Upper lobe of right lung (tissue), 1 donor: ENCODE data around the gene PTPRK. TPM values are rescaled to one million over a fixed set of nuclear protein-coding genes. Genes with fewer than 3 reads are reported as not detected.

ENCODE experiments used
- ATAC-seq: fragments of 200-7000 bp; cut with Tn5 transposase; one replicate; pipeline ENCODE4 v1.9.1; 2020; ENCODE audit warnings: mild to moderate bottlenecking, moderate library complexity
- DNase-seq: peaks from one replicate; pipeline ENCODE4 v3.0.0-alpha.2; 2020
- H3K27ac ChIP-seq: fragments of 200-600 bp; one replicate; pipeline ENCODE4 v1.8.0; 2022
- H3K27me3 ChIP-seq: fragments of 200-600 bp; one replicate; pipeline ENCODE4 v1.8.0; 2022; ENCODE audit warnings: mild to moderate bottlenecking
- H3K36me3 ChIP-seq: fragments of 200-600 bp; one replicate; pipeline ENCODE4 v1.8.0; 2022
- H3K4me1 ChIP-seq: fragments of 200-600 bp; one replicate; pipeline ENCODE4 v1.8.0; 2022
- H3K4me3 ChIP-seq: fragments of 200-600 bp; one replicate; pipeline ENCODE4 v1.8.0; 2022; ENCODE audit warnings: mild to moderate bottlenecking
- H3K9me3 ChIP-seq: fragments of 200-600 bp; one replicate; pipeline ENCODE4 v1.8.0; 2022
- intact Hi-C: fragments of 100-400 bp; cut with DNase I; formaldehyde crosslinking; loops from one replicate; pipeline ENCODE4 v1.11.0; 2022
- total RNA-seq: library from RNA; stranded (reverse); fragmentation: NEBNext Ultra II Directional; extraction: Animal tissue kit (Norgen Biotek cat#: 25700); gene quantifications from one replicate; pipeline ENCODE4 v1.2.1, GENCODE V29; 2021
- TF ChIP-seq, protein P1 (sequence below): fragments of 200-600 bp; IDR thresholded peaks from one replicate; pipeline ENCODE4 v1.8.0; 2022; ENCODE audit warnings: antibody characterized with exemption
- donor health status: DM: no; HTN: yes; CAD: no; lungs with severe emphysema.

PTPRK gene
- total RNA-seq, 1 donor from 2014 or later, result 64.6 TPM

DNA sequence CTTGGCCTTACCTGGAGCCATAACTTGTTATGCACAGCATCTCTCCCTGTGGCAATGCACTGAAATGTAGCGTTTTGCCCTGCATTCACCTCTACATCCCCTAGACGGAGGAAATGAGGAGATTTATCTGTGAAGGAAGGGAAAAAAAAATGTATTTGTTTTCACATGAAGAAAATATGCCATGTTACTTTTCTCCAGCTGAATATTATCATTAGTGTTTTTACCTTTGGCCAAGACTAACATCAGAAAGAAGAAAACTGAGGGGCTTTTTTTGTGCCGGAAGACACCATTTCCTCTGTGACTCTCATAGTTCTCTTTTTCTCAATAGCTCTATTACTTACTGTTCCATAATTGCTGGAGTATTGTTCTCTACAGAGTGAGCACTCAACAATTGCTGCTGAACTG, 280.4 kb downstream of the PTPRK start:
- no peaks in the 10 kb centered on the region for H3K36me3 ChIP-seq
- intact Hi-C loops, result no loop called here
- TF ChIP-seq, protein P1, sequence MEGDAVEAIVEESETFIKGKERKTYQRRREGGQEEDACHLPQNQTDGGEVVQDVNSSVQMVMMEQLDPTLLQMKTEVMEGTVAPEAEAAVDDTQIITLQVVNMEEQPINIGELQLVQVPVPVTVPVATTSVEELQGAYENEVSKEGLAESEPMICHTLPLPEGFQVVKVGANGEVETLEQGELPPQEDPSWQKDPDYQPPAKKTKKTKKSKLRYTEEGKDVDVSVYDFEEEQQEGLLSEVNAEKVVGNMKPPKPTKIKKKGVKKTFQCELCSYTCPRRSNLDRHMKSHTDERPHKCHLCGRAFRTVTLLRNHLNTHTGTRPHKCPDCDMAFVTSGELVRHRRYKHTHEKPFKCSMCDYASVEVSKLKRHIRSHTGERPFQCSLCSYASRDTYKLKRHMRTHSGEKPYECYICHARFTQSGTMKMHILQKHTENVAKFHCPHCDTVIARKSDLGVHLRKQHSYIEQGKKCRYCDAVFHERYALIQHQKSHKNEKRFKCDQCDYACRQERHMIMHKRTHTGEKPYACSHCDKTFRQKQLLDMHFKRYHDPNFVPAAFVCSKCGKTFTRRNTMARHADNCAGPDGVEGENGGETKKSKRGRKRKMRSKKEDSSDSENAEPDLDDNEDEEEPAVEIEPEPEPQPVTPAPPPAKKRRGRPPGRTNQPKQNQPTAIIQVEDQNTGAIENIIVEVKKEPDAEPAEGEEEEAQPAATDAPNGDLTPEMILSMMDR, result no peak
- DNase-seq, result no peak
- H3K27me3 ChIP-seq, result no peaks in the 10 kb centered on the region
- no peak overlapping the region for H3K27ac ChIP-seq
- no peak overlapping the region for H3K4me3 ChIP-seq
- no peak for ATAC-seq
- H3K4me1 ChIP-seq, result no peaks in the 10 kb centered on the region
- no peaks in the 10 kb centered on the region for H3K9me3 ChIP-seq

DNA sequence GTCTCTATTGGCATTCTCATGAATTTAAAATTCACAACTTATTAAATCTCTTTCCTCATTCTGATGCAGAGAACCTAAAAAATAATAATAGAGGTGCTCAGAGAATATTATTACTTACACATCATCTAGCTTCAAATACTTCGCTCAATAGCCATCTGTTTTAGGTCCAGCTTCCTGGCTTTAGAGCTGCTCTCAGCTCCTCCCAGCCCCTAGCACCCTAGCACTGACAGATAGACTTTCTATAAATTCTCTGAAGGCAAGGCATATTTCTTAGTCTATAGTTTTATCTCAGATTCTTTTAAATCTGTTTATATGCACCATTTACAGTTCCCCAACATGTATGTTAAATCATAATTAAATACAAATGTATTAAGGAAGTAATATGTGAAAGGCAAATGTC, 281.3 kb downstream of the PTPRK start:
- no peak for ATAC-seq
- no peaks in the 10 kb centered on the region for H3K4me1 ChIP-seq
- TF ChIP-seq, protein P1, result no peak
- no peak overlapping the region for H3K4me3 ChIP-seq
- intact Hi-C loops, result no loop called here
- no peak overlapping the region for H3K27ac ChIP-seq
- no peak for DNase-seq
- H3K36me3 ChIP-seq, result no peaks in the 10 kb centered on the region
- H3K9me3 ChIP-seq, result no peaks in the 10 kb centered on the region
- H3K27me3 ChIP-seq, result no peaks in the 10 kb centered on the region

DNA sequence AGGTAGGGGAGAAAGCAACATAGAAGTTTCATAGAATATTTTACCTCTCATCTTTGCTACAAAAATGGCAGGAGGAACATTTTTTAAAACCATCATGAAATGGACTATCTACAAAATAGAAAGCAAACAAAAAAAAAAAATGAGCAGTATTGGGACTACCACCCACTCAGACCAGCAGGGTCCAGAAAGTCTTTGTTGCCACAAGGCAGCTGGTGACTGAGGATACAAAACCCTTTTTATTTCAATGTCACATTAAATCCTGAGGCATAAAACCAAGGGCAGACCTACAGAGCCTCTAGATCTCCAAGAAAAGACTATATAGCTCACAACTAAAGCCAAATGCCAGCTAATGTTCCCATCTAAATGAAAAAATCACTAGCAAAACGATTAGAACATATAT, 282.2 kb downstream of the PTPRK start:
- TF ChIP-seq, protein P1, result no peak
- H3K9me3 ChIP-seq, result no peaks in the 10 kb centered on the region
- intact Hi-C loops, result no loop called here
- H3K27ac ChIP-seq, result no peak overlapping the region
- no peaks in the 10 kb centered on the region for H3K36me3 ChIP-seq
- no peak for ATAC-seq
- no peaks in the 10 kb centered on the region for H3K27me3 ChIP-seq
- no peak for DNase-seq
- H3K4me1 ChIP-seq, result no peaks in the 10 kb centered on the region
- H3K4me3 ChIP-seq, result no peak overlapping the region

DNA sequence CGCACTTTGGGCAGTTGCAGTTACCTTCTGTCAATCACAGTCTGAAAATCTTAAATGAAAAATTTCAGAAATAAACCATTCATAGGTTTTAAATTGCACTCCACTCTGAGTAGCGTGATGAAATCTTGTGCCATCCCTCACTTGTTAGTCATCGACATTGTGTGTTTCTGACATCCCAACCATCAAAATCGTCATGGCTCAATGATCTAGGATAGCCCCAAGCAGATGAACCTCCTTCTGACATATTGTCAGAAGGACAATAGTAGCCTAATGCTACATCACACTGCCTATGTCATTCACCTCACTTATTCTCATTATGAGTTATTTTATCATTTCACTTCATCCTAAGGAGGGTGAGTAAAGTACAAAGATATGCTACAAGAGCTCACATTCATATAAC, 284.8 kb downstream of the PTPRK start:
- Histone ChIP-seq H3K4me3 (no peak overlapping the region), H3K27ac (no peak overlapping the region), H3K4me1 (no peaks in the 10 kb centered on the region), H3K9me3 (no peaks in the 10 kb centered on the region), H3K36me3 (no peaks in the 10 kb centered on the region), H3K27me3 (no peaks in the 10 kb centered on the region)
- intact Hi-C loops, result no loop called here
- TF ChIP-seq, protein P1, result no peak
- DNase-seq (no peak), ATAC-seq (no peak)

DNA sequence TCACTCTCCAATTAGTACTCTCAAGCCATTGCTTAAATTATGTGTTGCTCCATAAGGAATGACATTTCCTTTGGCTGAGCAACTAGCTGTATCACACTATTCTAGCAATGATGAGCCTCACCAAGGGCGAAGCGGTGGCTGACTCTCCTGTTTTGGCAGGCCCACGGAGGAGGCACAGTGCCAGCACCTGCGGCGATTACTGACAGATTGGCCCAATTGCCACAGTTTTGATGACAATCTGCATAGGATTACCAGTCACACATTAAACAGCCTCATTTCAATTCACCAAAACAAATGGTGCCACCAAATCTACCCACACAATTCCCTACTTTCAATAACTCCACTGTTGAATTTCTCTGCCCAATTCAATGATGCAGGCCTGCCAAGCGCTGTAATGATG, 286.9 kb downstream of the PTPRK start:
- no peak overlapping the region for H3K27ac ChIP-seq
- H3K4me3 ChIP-seq, result no peak overlapping the region
- TF ChIP-seq, protein P1, result no peak
- ATAC-seq, result no peak
- H3K27me3 ChIP-seq, result no peaks in the 10 kb centered on the region
- DNase-seq, result no peak
- no peaks in the 10 kb centered on the region for H3K4me1 ChIP-seq
- H3K9me3 ChIP-seq, result no peaks in the 10 kb centered on the region
- intact Hi-C loops, result no loop called here
- no peaks in the 10 kb centered on the region for H3K36me3 ChIP-seq

DNA sequence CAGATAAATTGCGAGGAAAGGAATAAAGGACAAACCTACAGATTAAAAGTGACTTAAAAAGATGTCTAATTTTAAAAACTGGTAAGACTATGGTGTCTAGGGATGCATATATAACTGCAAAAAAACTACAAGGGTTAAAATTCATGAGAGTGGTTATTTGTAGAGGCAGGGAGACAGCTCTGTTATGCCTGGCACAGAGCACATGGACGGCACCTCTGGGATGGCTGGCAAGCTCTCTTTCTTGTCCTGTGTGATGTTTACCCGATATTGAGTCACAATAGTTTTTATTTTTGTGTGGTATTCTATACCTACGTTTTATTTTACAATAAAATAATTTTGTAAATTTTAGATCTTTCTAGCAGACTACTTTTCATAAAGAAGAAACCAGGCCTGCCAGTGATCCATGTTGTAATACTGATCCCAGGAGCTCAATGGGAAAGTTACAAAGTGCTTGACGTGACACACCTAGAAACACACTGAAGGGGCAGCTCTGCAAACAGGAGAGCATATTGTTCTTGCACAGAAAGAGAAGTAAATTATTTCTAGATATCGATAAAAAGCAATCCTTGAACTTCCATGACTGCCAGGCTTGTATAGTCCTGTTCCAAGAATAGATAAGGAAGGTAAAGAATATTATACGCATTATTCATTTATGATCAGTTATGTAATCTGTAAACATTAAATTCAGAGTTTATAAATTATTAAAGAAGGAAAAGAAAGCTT, 290.0 kb downstream of the PTPRK start:
- no peak overlapping the region for H3K4me3 ChIP-seq
- ATAC-seq (peak; percentile 36), DNase-seq (no peak)
- H3K27ac ChIP-seq, result no peak overlapping the region
- H3K4me1 ChIP-seq, result no peaks in the 10 kb centered on the region
- no peaks in the 10 kb centered on the region for H3K36me3 ChIP-seq
- TF ChIP-seq, protein P1, result no peak
- intact Hi-C loops, result no loop called here
- H3K9me3 ChIP-seq, result no peaks in the 10 kb centered on the region
- H3K27me3 ChIP-seq, result no peaks in the 10 kb centered on the region
